ENCODE results near the gene RSAD1. TPM values are rescaled to one million over a fixed set of nuclear protein-coding genes. Genes with fewer than 3 reads are reported as not detected.
"Not testable (repeated sequence)": the region's sequence is repeated elsewhere in the genome, so short reads cannot be mapped to it uniquely, and the experiment has no call there.

Gene RSAD1
- total and polyA plus RNA-seq, 5 experiments from 2014 or later = 61.3 to 90.6 (median 78.8) TPM

- Mint-ChIP-seq H3K36me3 (peaks cover 0 to 12% (median 0%) of the 10 kb centered on the region in 3 donors), H3K27ac (no peak overlapping the region), H3K9me3 (no peaks in the 10 kb centered on the region), H3K27me3 (peaks cover 2 to 37% (median 15%) of the 10 kb centered on the region in 5 donors), H3K4me1 (peaks cover 5 to 35% (median 16%) of the 10 kb centered on the region in 4 donors), H3K4me3 (peak overlapping the region in 5 of 10 donors; percentile 42 to 54 (median 50))
- ATAC-seq (no peak), DNase-seq (no peak)
- POLR2A ChIA-PET = interaction anchor here (0.5 kb wide), 1 partner anchor 490 kb away, joined by 3 read pairs; no protein-coding TSS in a partner anchor
Observed at GRCh38 chr17:50469671-50470305, 8.9 kb upstream of the RSAD1 start.

- H3K36me3 Mint-ChIP-seq = peaks cover 0 to 12% (median 0%) of the 10 kb centered on the region in 3 donors
- H3K27ac Mint-ChIP-seq = no peak overlapping the region
- DNase-seq (no peak), ATAC-seq (no peak)
- POLR2A ChIA-PET = interaction anchor here (0.5 kb wide), 1 partner anchor 489 kb away, joined by 3 read pairs; no protein-coding TSS in a partner anchor
- H3K9me3 Mint-ChIP-seq = no peaks in the 10 kb centered on the region
- H3K4me1 Mint-ChIP-seq = peaks cover 5 to 35% (median 16%) of the 10 kb centered on the region in 4 donors
- peak overlapping the region in 4 of 10 donors; percentile 10 to 35 (median 19) for H3K4me3 Mint-ChIP-seq
- peaks cover 2 to 37% (median 15%) of the 10 kb centered on the region in 5 donors for H3K27me3 Mint-ChIP-seq
Observed at GRCh38 chr17:50470426-50470825, 8.2 kb upstream of the RSAD1 start.

- H3K4me3 Mint-ChIP-seq = peak overlapping the region in 2 of 10 donors; percentile 16 to 35
- POLR2A ChIA-PET = interaction anchor here (0.7 to 1.0 kb wide), 2 partner anchors 242 to 728 kb away, joined by 3 read pairs; no protein-coding TSS in a partner anchor
- peak in 1 of 10 donors; percentile 32 for DNase-seq
- ATAC-seq = peak in 1 of 2 donors; percentile 54
- no peaks in the 10 kb centered on the region for H3K9me3 Mint-ChIP-seq
- peak overlapping the region in 1 of 10 donors; percentile 39 for H3K27ac Mint-ChIP-seq
- peaks cover 2 to 37% (median 15%) of the 10 kb centered on the region in 5 donors for H3K27me3 Mint-ChIP-seq
- peaks cover 0 to 12% (median 0%) of the 10 kb centered on the region in 3 donors for H3K36me3 Mint-ChIP-seq
- peaks cover 5 to 35% (median 15%) of the 10 kb centered on the region in 4 donors for H3K4me1 Mint-ChIP-seq
Observed at GRCh38 chr17:50471009-50471905, 7.4 kb upstream of the RSAD1 start.

- Mint-ChIP-seq H3K4me3 (peak overlapping the region in 1 of 10 donors; percentile 10), H3K36me3 (peaks cover 0 to 10% (median 0%) of the 10 kb centered on the region in 3 donors), H3K4me1 (peaks cover 5 to 29% (median 16%) of the 10 kb centered on the region in 4 donors), H3K27me3 (peaks cover 2 to 29% (median 15%) of the 10 kb centered on the region in 5 donors), H3K27ac (peak overlapping the region in 1 of 10 donors; percentile 19), H3K9me3 (no peaks in the 10 kb centered on the region)
- peak in 1 of 10 donors; percentile 56 for DNase-seq
- ATAC-seq = no peak
- POLR2A ChIA-PET = interaction anchor here (1.0 kb wide), 1 partner anchor 241 kb away, joined by 3 read pairs; no protein-coding TSS in a partner anchor
Observed at GRCh38 chr17:50472286-50472685, 6.4 kb upstream of the RSAD1 start.

GRCh38 chr17:50472761-50473161 lies 5.9 kb upstream of the RSAD1 start:
- POLR2A ChIA-PET, H3K36me3 Mint-ChIP-seq, H3K9me3 Mint-ChIP-seq, ATAC-seq: not testable (repeated sequence)
- DNase-seq = peak in 1 of 10 donors; percentile 22
- peak overlapping the region in 1 of 10 donors; percentile 19 for H3K27ac Mint-ChIP-seq
- peaks cover 2 to 26% (median 12%) of the 10 kb centered on the region in 5 donors for H3K27me3 Mint-ChIP-seq
- H3K4me3 Mint-ChIP-seq = peak overlapping the region in 1 of 10 donors; percentile 10
- peaks cover 5 to 25% (median 15%) of the 10 kb centered on the region in 4 donors for H3K4me1 Mint-ChIP-seq

- no peaks in the 10 kb centered on the region for H3K9me3 Mint-ChIP-seq
- H3K27me3 Mint-ChIP-seq = peaks cover 0 to 17% (median 9%) of the 10 kb centered on the region in 5 donors
- DNase-seq (no peak), ATAC-seq (no peak)
- H3K4me3 Mint-ChIP-seq = no peak overlapping the region
- POLR2A ChIA-PET = interaction anchor here (0.6 to 0.8 kb wide), 2 partner anchors 43 to 51 kb away, joined by 3 to 8 read pairs; no protein-coding TSS in a partner anchor
- no peak overlapping the region for H3K27ac Mint-ChIP-seq
- H3K36me3 Mint-ChIP-seq = peaks cover 0 to 7% (median 0%) of the 10 kb centered on the region in 3 donors
- H3K4me1 Mint-ChIP-seq = peaks cover 9 to 25% (median 17%) of the 10 kb centered on the region in 4 donors
Observed at GRCh38 chr17:50473901-50474300, 4.8 kb upstream of the RSAD1 start.

GRCh38 chr17:50474523-50474922 lies 4.1 kb upstream of the RSAD1 start:
- Mint-ChIP-seq H3K9me3 (no peaks in the 10 kb centered on the region), H3K4me1 (peaks cover 10 to 28% (median 19%) of the 10 kb centered on the region in 4 donors), H3K4me3 (no peak overlapping the region), H3K36me3 (peaks cover 0 to 7% (median 0%) of the 10 kb centered on the region in 3 donors), H3K27me3 (peaks cover 0 to 15% (median 9%) of the 10 kb centered on the region in 5 donors), H3K27ac (no peak overlapping the region)
- ATAC-seq = no peak
- POLR2A ChIA-PET = interaction anchor here (0.8 kb wide), 1 partner anchor 42 kb away, joined by 3 read pairs; no protein-coding TSS in a partner anchor
- DNase-seq = no peak

- Mint-ChIP-seq H3K9me3 (no peaks in the 10 kb centered on the region), H3K4me3 (peak overlapping the region in 1 of 10 donors; percentile 45), H3K27ac (no peak overlapping the region), H3K36me3 (peaks cover 0 to 7% (median 3%) of the 10 kb centered on the region in 3 donors), H3K27me3 (peaks cover 0 to 9% (median 8%) of the 10 kb centered on the region in 5 donors), H3K4me1 (peaks cover 14 to 36% (median 27%) of the 10 kb centered on the region in 4 donors)
- POLR2A ChIA-PET = no interaction called here
- DNase-seq = no peak
- ATAC-seq = no peak
Observed at GRCh38 chr17:50475362-50475761, 3.3 kb upstream of the RSAD1 start.

- H3K9me3 Mint-ChIP-seq, DNase-seq, H3K27me3 Mint-ChIP-seq, ATAC-seq, H3K36me3 Mint-ChIP-seq: not testable (repeated sequence)
- H3K27ac Mint-ChIP-seq = peak overlapping the region in 5 of 10 donors; percentile 12 to 83 (median 65)
- POLR2A ChIA-PET = interaction anchor here (1.3 kb wide), 1 partner anchor 49 kb away, joined by 3 read pairs; no protein-coding TSS in a partner anchor
- H3K4me3 Mint-ChIP-seq = peak overlapping the region in 1 of 10 donors; percentile 45
- peaks cover 13 to 35% (median 29%) of the 10 kb centered on the region in 4 donors for H3K4me1 Mint-ChIP-seq
Observed at GRCh38 chr17:50475775-50476544, 2.7 kb upstream of the RSAD1 start.

- DNase-seq = no peak
- POLR2A ChIA-PET = interaction anchor here (1.3 kb wide), 1 partner anchor 50 kb away, joined by 3 read pairs; no protein-coding TSS in a partner anchor
- peaks cover 13 to 29% (median 25%) of the 10 kb centered on the region in 4 donors for H3K4me1 Mint-ChIP-seq
- no peak for ATAC-seq
- peak overlapping the region in 2 of 10 donors; percentile 2 to 15 for H3K4me3 Mint-ChIP-seq
- H3K36me3 Mint-ChIP-seq = peaks cover 0 to 7% (median 4%) of the 10 kb centered on the region in 3 donors
- H3K27me3 Mint-ChIP-seq = peaks cover 0 to 6% (median 0%) of the 10 kb centered on the region in 5 donors
- peak overlapping the region in 7 of 10 donors; percentile 12 to 83 (median 40) for H3K27ac Mint-ChIP-seq
- no peaks in the 10 kb centered on the region for H3K9me3 Mint-ChIP-seq
Observed at GRCh38 chr17:50476545-50477315, 1.9 kb upstream of the RSAD1 start.

- Mint-ChIP-seq H3K4me1 (peaks cover 13 to 34% (median 31%) of the 10 kb centered on the region in 4 donors), H3K27ac (peak overlapping the region; percentile 86 to 95 (median 93)), H3K4me3 (peak overlapping the region; percentile 72 to 88 (median 78)), H3K36me3 (peaks cover 0 to 16% (median 6%) of the 10 kb centered on the region in 3 donors), H3K27me3 (peaks cover 0 to 6% (median 0%) of the 10 kb centered on the region in 5 donors), H3K9me3 (no peaks in the 10 kb centered on the region)
- ATAC-seq (no peak), DNase-seq (no peak)
- POLR2A ChIA-PET = interaction anchor here (1.9 kb wide), 1 partner anchor 81 kb away, joined by 7 read pairs; the partner anchor contains the start of gene LRRC59
Observed at GRCh38 chr17:50477976-50478375, 684 bp upstream of the RSAD1 start.

Measured in naive thymus-derived CD8-positive, alpha-beta T cell (primary cell).